Measurements from ENCODE around the gene TRPM3. TPM values are rescaled to one million over a fixed set of nuclear protein-coding genes. Genes with fewer than 3 reads are reported as not detected.

Gene TRPM3
- total and polyA plus RNA-seq, 2 of the 8 experiments (the other 6 are each of a cell fraction or from before 2014, with no cell fraction given) = 2.4 to 10.9 TPM

GRCh38 chr9:70557661-70558369, 563.6 kb downstream of the TRPM3 start:
- Histone ChIP-seq H4K91ac (replicated peaks; ENCODE audit: insufficient read length, low read length) (no peak overlapping the region), H3K79me1 (ENCODE audit: low read depth, low read length) (no peaks in the 10 kb centered on the region), H3K27me3 (replicated peaks in 1 of 4; ENCODE audit: control insufficient read depth in 3 of 4, extremely low read depth in 1 of 4, insufficient read depth in 3 of 4, low read length in 3 of 4) (no peaks in the 10 kb centered on the region), H3K23ac (ENCODE audit: insufficient read length) (no peak overlapping the region), H3K56ac (replicated peaks; ENCODE audit: insufficient read length, low read depth, low read length) (no peak overlapping the region), H3K4me1 (replicated peaks in 1 of 4; ENCODE audit: control insufficient read depth in 3 of 4, insufficient read depth in 4 of 4, low read length in 3 of 4) (peaks cover 7 to 14% (median 10%) of the 10 kb centered on the region in 4 experiments; a peak in 5 of 7 replicates), H2AFZ (ENCODE audit: low read length) (no peak overlapping the region), H3K4ac (replicated peaks; ENCODE audit: insufficient read length, low read depth, low read length) (no peak overlapping the region), H3K9ac (replicated peaks in 1 of 4; ENCODE audit: extremely low read depth in 1 of 4, low read depth in 3 of 4, low read length in 3 of 4) (no peak overlapping the region), H3K79me2 (ENCODE audit: control insufficient read depth in 1 of 2, insufficient read depth in 2 of 2, low read length in 2 of 2) (no peaks in the 10 kb centered on the region), H2BK120ac (replicated peaks; ENCODE audit: low read depth, low read length) (no peak overlapping the region), H2BK15ac (ENCODE audit: low read length) (no peak overlapping the region), H3K9me3 (ENCODE audit: insufficient read depth in 2 of 2, low read depth in 1 of 2, low read length in 1 of 2) (no peaks in the 10 kb centered on the region), H2BK5ac (ENCODE audit: low read depth, low read length) (no peak overlapping the region), H4K20me1 (replicated peaks in 1 of 2; ENCODE audit: control insufficient read depth in 1 of 2, insufficient read depth in 2 of 2, low read length in 2 of 2) (no peaks in the 10 kb centered on the region), H4K8ac (ENCODE audit: extremely low read depth, insufficient read depth, low read length) (no peak overlapping the region), H2BK12ac (ENCODE audit: low read depth, low read length) (no peak overlapping the region), H3K4me2 (ENCODE audit: insufficient read depth in 1 of 2, low read depth in 2 of 2, low read length in 2 of 2) (no peak overlapping the region), H3K18ac (ENCODE audit: extremely low read depth, low read length) (no peak overlapping the region), H3K23me2 (ENCODE audit: low read depth, low read length) (no peaks in the 10 kb centered on the region), H3K36me3 (ENCODE audit: control insufficient read depth in 2 of 4, insufficient read depth in 4 of 4, low read length in 3 of 4) (no peaks in the 10 kb centered on the region), H3K27ac (ENCODE audit: low read depth, low read length) (no peak overlapping the region), H2AK5ac (ENCODE audit: low read depth, low read length) (no peak overlapping the region), H4K5ac (ENCODE audit: insufficient read length, low read depth, low read length) (no peak overlapping the region), H3K14ac (ENCODE audit: insufficient read length) (no peak overlapping the region), H2BK20ac (ENCODE audit: low read length) (no peak overlapping the region), H3K4me3 (ENCODE audit: extremely low read depth in 1 of 4, insufficient read depth in 2 of 4, low read depth in 3 of 4, low read length in 4 of 4) (no peak overlapping the region)
- POLR2A ChIA-PET (ENCODE audit: partially characterized antibody) = interaction anchor here (2.1 kb wide), 1 partner anchor 9 kb away, joined by 7 read pairs; no protein-coding TSS in a partner anchor
- DNase-seq (ENCODE audit: low read depth in 1 of 2, low spot score in 2 of 2) (no peak), FAIRE-seq (no peak)
- WGBS, 2 experiments (ENCODE audit: extremely low coverage in 1 of 2, insufficient coverage in 1 of 2, insufficient read length in 1 of 2, insufficient replicate concordance in 2 of 2, low coverage in 1 of 2, low lambda C conversion rate in 2 of 2, missing lambda C conversion rate in 1 of 2) = 92% methylated on average over 6 of the region's 6 CpGs; no CpG with 5 or more reads in 1 of the 2 experiments
- CTCF ChIA-PET (ENCODE audit: partially characterized antibody) = interaction anchor here (1.4 kb wide), 1 partner anchor 73 kb away, joined by 3 read pairs; no protein-coding TSS in a partner anchor
- TF ChIP-seq USF2 (IDR thresholded peaks at IDR 0.05; ENCODE audit: low read length) = no peak
- TF ChIP-seq BACH1 (IDR thresholded peaks at IDR 0.05; ENCODE audit: low read length) = no peak
- no peak for TF ChIP-seq CHD2 (IDR thresholded peaks at IDR 0.05; ENCODE audit: low read length)
- no peak for TF ChIP-seq RFX5 (IDR thresholded peaks at IDR 0.05; ENCODE audit: borderline replicate concordance, low read depth, low read length)
- no peak for TF ChIP-seq CEBPB (IDR thresholded peaks at IDR 0.05; ENCODE audit: low read depth, low read length)
- TF ChIP-seq BCL11A (IDR thresholded peaks at IDR 0.05; ENCODE audit: low read depth in 2 of 2, low read length in 2 of 2) = no peak
- TF ChIP-seq CTBP2 (IDR thresholded peaks at IDR 0.05; ENCODE audit: borderline replicate concordance, insufficient read depth, insufficient read length, low read length) = no peak
- no peak for TF ChIP-seq GABPA (IDR thresholded peaks at IDR 0.05; ENCODE audit: borderline replicate concordance, insufficient read depth, low read length)
- no peak for TF ChIP-seq EGR1 (IDR thresholded peaks at IDR 0.05; ENCODE audit: borderline replicate concordance, low read depth, low read length)
- TF ChIP-seq SP2 (IDR thresholded peaks at IDR 0.05; ENCODE audit: low read length) = no peak
- no peak for TF ChIP-seq ASH2L (IDR thresholded peaks at IDR 0.05; ENCODE audit: low read length)
- no peak for TF ChIP-seq TCF12 (IDR thresholded peaks at IDR 0.05; ENCODE audit: low read depth, low read length)
- no peak for TF ChIP-seq JUND (IDR thresholded peaks at IDR 0.05; ENCODE audit: low read length)

Measured in H1 (cell line).